Natural killer cell treated with Interleukin-12 subunit alpha and Interleukin-12 subunit beta and Interleukin-15 and Interleukin-18, amount 100 ng/mL, for 72 hours (primary cell): ENCODE measurements around the gene CDYL2. TPM values are rescaled to one million over a fixed set of nuclear protein-coding genes. Genes with fewer than 3 reads are reported as not detected.

Experiments
- ATAC-seq, 2 donors: fragments of 150-1000 bp; cut with Tn5 transposase in 1 of 2; sonication (Bioruptor Pico), chemical (Tn5 transposase) in 1 of 2; 2 replicates each; pipeline ENCODE4 v1.10.0; 2021
- DNase-seq: peaks from one replicate; pipeline ENCODE4 v3.0.0; 2022; ENCODE audit warnings: low spot score
- H3K27ac Mint-ChIP-seq, 2 donors: 1 replicate in 1 of 2; 2 replicates in 1 of 2; pipeline ENCODE4 v1.8.0; 2022; ENCODE audit warnings: mixed read lengths in 2 of 2, mild to moderate bottlenecking in 1 of 2, moderate library complexity in 1 of 2
- H3K27me3 Mint-ChIP-seq, 2 donors: 1 replicate in 1 of 2; 2 replicates in 1 of 2; pipeline ENCODE4 v1.8.0; 2022; ENCODE audit warnings: mixed read lengths in 2 of 2
- H3K36me3 Mint-ChIP-seq: one replicate; pipeline ENCODE4 v1.8.0; 2022; ENCODE audit warnings: mixed read lengths
- H3K4me1 Mint-ChIP-seq, 2 donors: 1 replicate in 1 of 2; 2 replicates in 1 of 2; pipeline ENCODE4 v1.8.0; 2022; ENCODE audit warnings: low read depth in 2 of 2, mixed read lengths in 2 of 2, mild to moderate bottlenecking in 1 of 2
- H3K4me3 Mint-ChIP-seq: one replicate; pipeline ENCODE4 v1.8.0; 2022; ENCODE audit warnings: mixed read lengths
- H3K9me3 Mint-ChIP-seq: 2 replicates; pipeline ENCODE4 v1.8.0; 2022; ENCODE audit warnings: mixed read lengths
- total RNA-seq, 2 donors: library from RNA; stranded (reverse); gene quantifications; one replicate each; pipeline ENCODE4 v1.2.3, GENCODE V29; 2022

Gene CDYL2
- total RNA-seq, 2 donors from 2014 or later = 15.8 to 114 TPM

- DNase-seq (no peak), ATAC-seq (no peak)
- Mint-ChIP-seq H3K4me1 (peaks cover 0 to 16% of the 10 kb centered on the region in 2 donors), H3K27ac (no peak overlapping the region), H3K4me3 (no peak overlapping the region), H3K36me3 (no peaks in the 10 kb centered on the region), H3K9me3 (no peaks in the 10 kb centered on the region), H3K27me3 (no peaks in the 10 kb centered on the region)
Observed at GRCh38 chr16:80704751-80705505, 99.5 kb downstream of the CDYL2 start.

GRCh38 chr16:80703131-80704071 is 101.0 kb downstream of the CDYL2 start:
- no peak for DNase-seq
- H3K9me3 Mint-ChIP-seq = no peaks in the 10 kb centered on the region
- H3K4me3 Mint-ChIP-seq = no peak overlapping the region
- H3K27ac Mint-ChIP-seq = no peak overlapping the region
- H3K36me3 Mint-ChIP-seq = no peaks in the 10 kb centered on the region
- ATAC-seq = no peak
- peaks cover 0 to 3% of the 10 kb centered on the region in 2 donors for H3K27me3 Mint-ChIP-seq
- peaks cover 0 to 23% of the 10 kb centered on the region in 2 donors for H3K4me1 Mint-ChIP-seq

- no peak overlapping the region for H3K4me3 Mint-ChIP-seq
Observed at GRCh38 chr16:80702696-80703095, 101.7 kb downstream of the CDYL2 start.

GRCh38 chr16:80700558-80700957 is 103.8 kb downstream of the CDYL2 start:
- no peak for DNase-seq
- Mint-ChIP-seq H3K9me3 (no peaks in the 10 kb centered on the region), H3K27ac (no peak overlapping the region), H3K27me3 (peaks cover 0 to 5% of the 10 kb centered on the region in 2 donors), H3K4me1 (peaks cover 0 to 28% of the 10 kb centered on the region in 2 donors), H3K4me3 (no peak overlapping the region), H3K36me3 (no peaks in the 10 kb centered on the region)
- ATAC-seq = no peak

More at GRCh38 chr16:80702696-80703095, 101.7 kb downstream of the CDYL2 start:
- H3K36me3 Mint-ChIP-seq = no peaks in the 10 kb centered on the region
- peaks cover 0 to 3% of the 10 kb centered on the region in 2 donors for H3K27me3 Mint-ChIP-seq
- no peaks in the 10 kb centered on the region for H3K9me3 Mint-ChIP-seq
- H3K27ac Mint-ChIP-seq = no peak overlapping the region
- DNase-seq (no peak), ATAC-seq (no peak)
- H3K4me1 Mint-ChIP-seq = peaks cover 0 to 23% of the 10 kb centered on the region in 2 donors

- DNase-seq (no peak), ATAC-seq (peak in 1 of 2 donors; percentile 70)
- H3K27ac Mint-ChIP-seq = no peak overlapping the region
- H3K27me3 Mint-ChIP-seq = peaks cover 0 to 14% of the 10 kb centered on the region in 2 donors
- H3K4me1 Mint-ChIP-seq = peaks cover 3 to 46% of the 10 kb centered on the region in 2 donors
- H3K36me3 Mint-ChIP-seq = peaks cover 6% of the 10 kb centered on the region
- H3K4me3 Mint-ChIP-seq = peak overlapping the region; percentile 2
- H3K9me3 Mint-ChIP-seq = peaks cover 3% of the 10 kb centered on the region
Observed at GRCh38 chr16:80695020-80695419, 109.4 kb downstream of the CDYL2 start.

- H3K36me3 Mint-ChIP-seq = peaks cover 6% of the 10 kb centered on the region
- peaks cover 3% of the 10 kb centered on the region for H3K9me3 Mint-ChIP-seq
- H3K4me1 Mint-ChIP-seq = peaks cover 3 to 44% of the 10 kb centered on the region in 2 donors
- H3K27ac Mint-ChIP-seq = no peak overlapping the region
- DNase-seq (no peak), ATAC-seq (peak in 1 of 2 donors; percentile 72)
- no peak overlapping the region for H3K4me3 Mint-ChIP-seq
- peaks cover 0 to 12% of the 10 kb centered on the region in 2 donors for H3K27me3 Mint-ChIP-seq
Observed at GRCh38 chr16:80693553-80693952, 110.8 kb downstream of the CDYL2 start.

- H3K4me1 Mint-ChIP-seq = peaks cover 3 to 46% of the 10 kb centered on the region in 2 donors
- DNase-seq = no peak
- peaks cover 6% of the 10 kb centered on the region for H3K36me3 Mint-ChIP-seq
Observed at GRCh38 chr16:80692270-80692669, 112.1 kb downstream of the CDYL2 start.

GRCh38 chr16:80691111-80691741 is 113.2 kb downstream of the CDYL2 start:
- no peak for DNase-seq
- Mint-ChIP-seq H3K4me3 (no peak overlapping the region), H3K4me1 (peaks cover 3 to 49% of the 10 kb centered on the region in 2 donors), H3K27ac (no peak overlapping the region), H3K27me3 (peaks cover 0 to 9% of the 10 kb centered on the region in 2 donors), H3K9me3 (peaks cover 3% of the 10 kb centered on the region), H3K36me3 (peaks cover 6% of the 10 kb centered on the region)
- no peak for ATAC-seq

More at GRCh38 chr16:80692270-80692669, 112.1 kb downstream of the CDYL2 start:
- Mint-ChIP-seq H3K27ac (no peak overlapping the region), H3K9me3 (peaks cover 3% of the 10 kb centered on the region), H3K27me3 (peaks cover 0 to 10% of the 10 kb centered on the region in 2 donors), H3K4me3 (no peak overlapping the region)
- ATAC-seq = no peak

- ATAC-seq = no peak
- H3K4me1 Mint-ChIP-seq = peaks cover 0 to 33% of the 10 kb centered on the region in 2 donors
Observed at GRCh38 chr16:80689487-80689886, 114.9 kb downstream of the CDYL2 start.

GRCh38 chr16:80687606-80688005 is 116.8 kb downstream of the CDYL2 start:
- Mint-ChIP-seq H3K27ac (no peak overlapping the region), H3K27me3 (peaks cover 0 to 9% of the 10 kb centered on the region in 2 donors), H3K4me1 (peaks cover 0 to 21% of the 10 kb centered on the region in 2 donors), H3K4me3 (no peak overlapping the region), H3K9me3 (no peaks in the 10 kb centered on the region), H3K36me3 (no peaks in the 10 kb centered on the region)
- no peak for ATAC-seq
- DNase-seq = no peak

More at GRCh38 chr16:80689487-80689886, 114.9 kb downstream of the CDYL2 start:
- no peak for DNase-seq
- Mint-ChIP-seq H3K36me3 (no peaks in the 10 kb centered on the region), H3K4me3 (no peak overlapping the region), H3K9me3 (no peaks in the 10 kb centered on the region), H3K27me3 (peaks cover 0 to 9% of the 10 kb centered on the region in 2 donors), H3K27ac (no peak overlapping the region)

- H3K9me3 Mint-ChIP-seq = no peaks in the 10 kb centered on the region
- H3K4me3 Mint-ChIP-seq = no peak overlapping the region
- H3K27ac Mint-ChIP-seq = no peak overlapping the region
- no peaks in the 10 kb centered on the region for H3K27me3 Mint-ChIP-seq
- H3K4me1 Mint-ChIP-seq = peaks cover 0 to 27% of the 10 kb centered on the region in 2 donors
- DNase-seq = no peak
- no peak for ATAC-seq
- H3K36me3 Mint-ChIP-seq = no peaks in the 10 kb centered on the region
Observed at GRCh38 chr16:80684906-80685305, 119.5 kb downstream of the CDYL2 start.

GRCh38 chr16:80684136-80684765 is 120.1 kb downstream of the CDYL2 start:
- Mint-ChIP-seq H3K27ac (no peak overlapping the region), H3K36me3 (no peaks in the 10 kb centered on the region), H3K27me3 (no peaks in the 10 kb centered on the region), H3K4me1 (peaks cover 0 to 27% of the 10 kb centered on the region in 2 donors), H3K4me3 (no peak overlapping the region), H3K9me3 (no peaks in the 10 kb centered on the region)
- DNase-seq (no peak), ATAC-seq (peak in 1 of 2 donors; percentile 14)

GRCh38 chr16:80683646-80684045 is 120.8 kb downstream of the CDYL2 start:
- ATAC-seq = no peak
- DNase-seq = no peak
- no peak overlapping the region for H3K4me3 Mint-ChIP-seq
- no peak overlapping the region for H3K27ac Mint-ChIP-seq
- no peaks in the 10 kb centered on the region for H3K36me3 Mint-ChIP-seq
- peaks cover 0 to 24% of the 10 kb centered on the region in 2 donors for H3K4me1 Mint-ChIP-seq
- H3K9me3 Mint-ChIP-seq = no peaks in the 10 kb centered on the region
- H3K27me3 Mint-ChIP-seq = no peaks in the 10 kb centered on the region
